Ammon's horn (tissue), 1 donor: ENCODE results near the gene TTC39B.
"Not testable (repeated sequence)": the region's sequence is repeated elsewhere in the genome, so short reads cannot be mapped to it uniquely, and the experiment has no call there.

Experiments used
- DNase-seq: peaks from one replicate; pipeline ENCODE4 v3.0.0-alpha.2; 2016; ENCODE audit warnings: low spot score

Gene TTC39B

GRCh38 chr9:15306757-15307522 is at the start of gene TTC39B:
TSS of gene TTC39B (minus strand) at chr9:15307216. CDS start at chr9:15307125, 91 bp downstream.
- peak; percentile 85 for DNase-seq

DNA sequence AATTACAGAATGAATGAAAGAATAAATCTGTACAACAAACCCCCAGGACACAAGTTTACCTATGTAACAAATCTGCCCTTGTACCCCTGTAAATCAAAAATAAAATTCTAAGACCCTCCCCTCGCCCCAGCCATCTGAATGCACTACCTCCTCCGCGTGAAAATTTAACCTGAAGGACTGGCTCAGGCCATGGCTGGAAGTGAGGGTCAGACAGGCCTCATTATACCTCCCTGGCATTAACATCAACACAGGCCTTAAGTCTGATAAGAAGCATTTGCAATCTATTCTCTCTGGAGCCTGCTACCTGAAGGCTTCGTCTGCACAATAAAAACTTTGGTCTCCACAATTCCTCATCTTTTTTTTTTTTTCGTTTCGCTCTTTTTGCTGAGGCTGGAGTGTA is 48.7 kb upstream of the TTC39B start:
- no peak for DNase-seq

- no peak for DNase-seq
These were observed 47.7 kb upstream of the TTC39B start for GRCh38 chr9:15354713-15355112.

- no peak for DNase-seq
These were observed 46.9 kb upstream of the TTC39B start for GRCh38 chr9:15353892-15354291.

GRCh38 chr9:15352306-15352705 is 45.3 kb upstream of the TTC39B start:
- no peak for DNase-seq

DNA sequence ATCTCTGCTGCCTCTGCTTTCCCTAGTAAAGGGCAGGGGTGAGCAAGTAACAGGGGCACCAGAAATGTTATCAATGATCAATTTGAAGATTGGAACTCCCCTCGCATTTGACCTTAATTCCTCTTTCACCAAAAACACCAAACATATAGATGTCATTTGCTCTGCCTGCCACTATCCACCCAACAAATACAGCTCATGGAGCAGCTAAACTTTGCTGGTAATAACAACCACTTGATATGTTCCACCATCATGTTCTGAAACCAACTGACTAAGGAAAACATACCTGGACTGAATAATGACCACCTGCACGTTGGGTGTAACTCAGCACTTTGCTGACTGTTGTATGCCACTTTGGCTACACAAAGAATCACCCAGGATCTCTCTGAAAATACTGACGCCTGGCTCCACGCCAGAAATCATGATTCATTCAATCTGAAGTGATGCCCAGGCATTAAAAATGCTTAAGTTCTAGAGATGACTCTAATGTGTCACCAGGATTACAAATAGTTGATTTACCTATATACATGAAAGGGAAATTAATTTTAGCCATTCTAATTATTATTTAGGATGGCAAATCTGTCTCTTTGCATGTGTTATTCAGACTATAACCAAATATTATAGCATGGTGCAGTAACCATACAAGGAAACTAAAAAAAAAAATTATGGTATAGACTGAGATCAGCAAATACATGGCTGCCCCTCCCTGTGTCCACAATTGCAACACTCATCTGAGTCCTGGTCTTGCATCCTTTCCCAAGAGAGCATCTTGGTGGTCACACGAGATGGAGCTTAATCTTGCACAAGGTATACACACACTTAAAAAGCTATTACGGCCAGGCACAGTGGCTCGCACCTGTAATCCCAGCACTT is 43.1 kb upstream of the TTC39B start:
- DNase-seq: no peak

GRCh38 chr9:15346837-15347236 is 39.8 kb upstream of the TTC39B start:
- DNase-seq: no peak

GRCh38 chr9:15344191-15344590 is 37.2 kb upstream of the TTC39B start:
- DNase-seq: no peak

- no peak for DNase-seq
These were observed 26.4 kb upstream of the TTC39B start for GRCh38 chr9:15333376-15333881.

- DNase-seq: no peak
These were observed 25.9 kb upstream of the TTC39B start for GRCh38 chr9:15332939-15333338.

DNA sequence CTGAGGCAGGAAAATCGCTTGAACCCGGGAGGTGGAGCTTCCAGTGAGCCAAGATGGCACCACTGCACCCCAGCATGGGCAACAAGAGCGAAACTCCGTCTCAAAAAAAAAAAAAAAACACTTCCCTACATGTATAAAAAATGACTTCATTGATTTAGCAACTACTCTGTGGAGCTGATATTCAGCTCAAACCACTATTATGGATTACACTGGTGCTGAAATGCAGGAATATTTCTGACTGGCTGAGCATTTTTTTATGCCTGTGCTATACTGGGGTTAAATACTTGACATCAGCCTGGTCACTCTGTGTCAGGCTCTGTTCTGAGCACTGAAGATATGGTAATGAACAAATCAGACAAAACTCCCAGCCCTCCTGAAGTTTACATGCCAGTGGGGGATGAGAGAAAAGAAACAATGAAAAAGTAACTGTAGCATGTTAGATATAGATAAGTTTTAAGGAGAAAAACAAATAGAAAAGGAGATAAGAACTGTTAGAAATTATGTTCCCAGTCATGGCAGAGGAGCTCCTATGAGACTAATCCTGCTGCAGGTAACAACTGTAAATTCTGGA is 22.6 kb upstream of the TTC39B start:
- no peak for DNase-seq

- DNase-seq: no peak
These were observed 21.9 kb upstream of the TTC39B start for GRCh38 chr9:15328946-15329345.

DNA sequence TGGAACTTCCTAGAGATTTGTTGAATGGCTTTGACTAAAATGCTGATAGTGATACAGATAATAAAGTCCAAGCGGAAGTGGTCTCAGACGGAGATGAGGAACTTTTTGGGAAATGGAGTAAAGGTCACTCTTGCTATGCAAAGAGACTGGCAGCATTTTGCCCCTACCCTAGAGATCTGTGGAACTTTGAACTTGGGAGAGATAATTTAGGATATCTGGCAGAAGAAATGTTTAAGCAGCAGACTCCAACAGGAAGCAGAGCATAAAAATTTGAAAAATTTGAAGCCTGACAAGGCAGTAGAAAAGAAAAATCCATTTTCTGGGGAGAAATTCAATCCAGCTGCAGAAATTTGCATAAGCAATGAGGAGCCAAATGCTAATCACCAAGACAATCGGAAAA is 15.7 kb upstream of the TTC39B start:
- DNase-seq: not testable (repeated sequence)

DNA sequence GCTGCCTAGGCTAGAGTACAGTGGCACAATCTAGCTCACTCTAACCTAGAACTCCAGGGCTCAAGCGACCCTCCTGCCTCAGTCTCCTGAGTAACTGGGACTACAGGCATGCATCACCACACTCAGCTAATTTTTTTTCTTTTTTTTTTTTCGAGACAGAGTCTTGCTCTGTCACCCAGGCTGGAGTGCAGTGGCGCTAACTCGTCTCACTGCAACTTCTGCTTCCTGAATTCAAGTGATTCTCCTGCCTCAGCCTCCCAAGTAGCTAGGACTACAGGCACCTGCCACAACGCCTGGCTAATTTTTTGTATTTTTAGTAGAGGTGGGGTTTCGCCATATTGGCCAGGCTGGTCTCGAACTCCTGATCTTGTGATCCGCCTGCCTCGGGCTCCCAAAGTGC is 12.6 kb upstream of the TTC39B start:
- DNase-seq: not testable (repeated sequence)

- no peak for DNase-seq
These were observed 10.8 kb upstream of the TTC39B start for GRCh38 chr9:15317836-15318235.

DNA sequence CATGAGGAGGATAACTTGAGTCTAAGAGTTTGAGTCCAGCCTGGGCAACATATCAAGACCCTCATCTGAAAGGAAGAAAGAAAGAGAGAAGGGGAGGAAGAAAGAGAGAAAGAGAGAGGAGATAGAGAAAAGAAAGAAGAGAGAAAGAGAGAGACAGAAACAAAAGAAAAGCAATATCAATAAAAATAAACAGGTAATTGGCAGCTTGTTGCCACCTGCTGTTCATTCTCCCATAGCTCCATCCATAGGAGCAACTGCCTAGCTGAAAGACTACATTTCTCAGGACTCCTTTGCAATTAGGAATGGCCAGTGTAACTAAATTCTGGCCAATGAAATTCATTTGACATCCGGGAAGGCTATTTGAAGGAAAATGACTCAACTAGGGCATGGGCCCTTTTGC is 4.6 kb upstream of the TTC39B start:
- no peak for DNase-seq

DNA sequence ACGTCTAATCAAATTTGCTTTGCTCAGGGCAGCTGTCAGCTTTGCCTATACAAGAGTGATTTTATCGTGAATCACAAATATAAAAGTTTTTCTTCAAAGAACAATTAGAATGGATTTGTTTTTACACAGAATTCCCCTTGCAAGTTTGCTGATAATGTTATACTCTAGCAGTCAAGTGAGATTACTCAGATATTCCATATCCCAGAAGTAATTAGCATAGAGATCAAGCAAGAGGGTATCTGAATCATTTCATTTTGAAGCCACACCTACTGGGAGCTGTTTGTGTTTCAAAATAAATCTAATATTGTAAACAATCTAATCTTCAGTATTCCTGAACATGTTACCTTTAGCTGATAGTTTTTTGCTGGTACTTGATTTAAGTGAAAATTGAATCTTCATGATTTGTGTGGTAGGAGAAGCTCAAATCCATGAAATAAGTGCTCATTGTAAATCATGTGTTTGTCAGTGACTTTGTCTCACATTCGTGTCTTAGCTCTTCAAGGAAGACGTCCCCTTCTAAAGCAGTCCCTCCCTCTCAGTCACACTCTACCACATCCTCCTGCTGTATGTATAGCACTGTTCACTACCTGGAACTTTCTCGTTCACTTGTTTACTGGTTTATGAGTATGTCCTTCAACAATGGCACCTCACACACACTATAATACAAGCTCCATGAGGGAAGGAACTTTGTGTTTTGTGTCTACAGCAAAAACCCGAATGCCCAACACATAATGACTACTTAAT is 3.3 kb upstream of the TTC39B start:
- DNase-seq: no peak

- DNase-seq: no peak
These were observed 1.5 kb upstream of the TTC39B start for GRCh38 chr9:15308511-15308910.

DNA sequence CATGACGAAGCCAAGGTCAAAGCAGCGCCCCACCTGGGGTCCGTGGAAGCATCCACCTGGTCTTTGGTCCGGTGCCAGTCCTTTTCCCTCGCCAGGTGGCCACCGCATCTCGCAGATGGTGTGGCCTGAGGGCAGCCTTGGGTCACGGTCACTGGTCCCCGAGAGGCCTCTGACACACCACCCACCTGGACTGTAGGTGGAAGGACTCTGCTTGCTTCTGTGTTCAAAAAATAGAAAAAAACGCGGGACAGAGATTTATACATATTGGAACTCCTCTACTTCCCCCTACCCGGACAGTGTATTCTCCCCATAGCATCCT is 466 bp upstream of the TTC39B start:
- no peak for DNase-seq

DNA sequence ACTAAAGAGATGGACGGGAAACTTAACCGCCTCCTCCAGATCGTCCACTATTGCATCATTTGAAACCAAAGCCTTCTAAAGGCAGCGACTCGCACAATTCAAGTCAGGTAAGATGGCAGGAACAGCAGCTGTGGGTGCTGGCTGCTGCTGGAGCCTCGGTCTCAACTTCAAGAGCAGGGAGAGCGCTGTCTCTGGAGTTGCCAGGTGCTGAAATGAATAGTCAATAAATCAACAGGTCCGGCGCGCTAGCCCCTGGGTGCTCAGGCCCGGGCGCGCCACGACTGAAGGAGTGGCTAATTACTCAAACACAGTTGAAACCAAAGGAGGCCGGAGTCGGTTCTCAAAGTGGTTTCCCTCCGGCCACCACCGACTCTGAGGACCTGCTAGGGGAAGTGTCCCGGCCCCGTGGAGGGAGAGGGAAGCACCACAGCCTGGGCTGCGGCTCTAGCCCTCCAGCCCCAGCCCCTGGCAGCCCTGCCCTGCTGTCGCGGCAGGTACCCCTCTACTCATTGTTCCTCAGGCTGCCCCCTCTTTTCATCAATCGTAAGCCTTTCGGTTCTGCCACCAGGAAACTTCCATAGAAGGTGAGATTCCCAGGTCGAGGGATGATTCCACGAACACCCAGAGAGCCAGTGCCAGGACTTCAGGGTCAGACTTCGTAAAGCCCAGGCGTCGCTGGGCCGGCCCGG is 804 bp downstream of the TTC39B start:
- DNase-seq: peak; percentile 51

- no peak for DNase-seq
These were observed 1.5 kb downstream of the TTC39B start for GRCh38 chr9:15305470-15305869.

DNA sequence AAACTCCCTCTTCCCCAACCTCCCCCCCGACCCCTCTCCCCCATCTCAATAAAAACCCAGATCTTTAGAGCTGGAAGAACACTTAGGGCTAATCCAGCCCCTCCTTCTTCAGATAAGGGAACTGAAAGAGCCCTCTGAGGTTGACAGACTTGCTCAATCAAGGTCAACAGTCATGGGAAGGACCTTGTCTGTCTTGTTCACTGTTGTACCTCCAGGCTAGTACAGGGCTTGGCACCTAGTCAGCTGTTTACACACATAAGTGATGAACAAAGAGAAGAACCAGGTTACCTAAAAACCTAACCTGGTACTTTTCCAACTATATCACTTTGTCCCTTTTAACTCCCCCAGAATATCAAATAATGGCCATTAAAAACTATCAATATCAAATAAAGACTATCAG is 2.4 kb downstream of the TTC39B start:
- DNase-seq: no peak
